GM21717 (cell line): Measurements from ENCODE around the gene SPINT2.

Experiments
- ATAC-seq: cut with Tn5 transposase; IDR thresholded peaks from one replicate; pipeline ENCODE4 v1.9.1; 2021; ENCODE audit warnings: mild to moderate bottlenecking, moderate library complexity; ENCODE audit not compliant: unreplicated experiment

SPINT2 gene

DNA sequence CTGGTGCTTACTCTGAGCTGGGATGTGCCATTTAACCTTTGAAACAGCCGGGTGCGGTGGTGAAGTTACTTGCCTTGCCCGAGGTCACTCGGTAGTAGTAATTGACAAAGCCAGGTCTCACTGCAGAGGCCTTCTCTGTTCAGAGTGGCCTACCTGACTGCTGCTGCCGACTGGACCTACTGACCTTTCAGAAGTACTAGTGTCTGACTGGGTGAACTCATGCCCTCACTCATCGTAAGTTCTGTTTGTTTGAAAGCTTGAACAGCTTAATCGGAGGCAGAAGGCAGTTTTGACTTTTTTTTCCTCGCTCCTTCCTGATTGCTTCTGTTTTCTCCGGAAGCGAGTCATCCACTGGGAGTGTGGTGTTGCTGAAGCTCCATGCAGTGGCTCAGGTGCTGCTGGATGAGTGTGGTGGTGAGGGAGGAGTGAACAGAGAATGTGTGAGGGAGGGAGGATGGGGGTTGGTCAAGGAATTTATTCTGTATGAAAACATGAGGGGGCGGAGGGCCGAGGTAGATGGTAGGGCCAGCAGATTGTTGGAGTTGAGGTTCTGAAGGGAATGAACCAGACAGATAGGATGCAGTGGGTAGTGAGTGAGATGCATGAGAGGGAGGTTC, 2.7 kb downstream of the SPINT2 start:
- ATAC-seq = no peak

DNA sequence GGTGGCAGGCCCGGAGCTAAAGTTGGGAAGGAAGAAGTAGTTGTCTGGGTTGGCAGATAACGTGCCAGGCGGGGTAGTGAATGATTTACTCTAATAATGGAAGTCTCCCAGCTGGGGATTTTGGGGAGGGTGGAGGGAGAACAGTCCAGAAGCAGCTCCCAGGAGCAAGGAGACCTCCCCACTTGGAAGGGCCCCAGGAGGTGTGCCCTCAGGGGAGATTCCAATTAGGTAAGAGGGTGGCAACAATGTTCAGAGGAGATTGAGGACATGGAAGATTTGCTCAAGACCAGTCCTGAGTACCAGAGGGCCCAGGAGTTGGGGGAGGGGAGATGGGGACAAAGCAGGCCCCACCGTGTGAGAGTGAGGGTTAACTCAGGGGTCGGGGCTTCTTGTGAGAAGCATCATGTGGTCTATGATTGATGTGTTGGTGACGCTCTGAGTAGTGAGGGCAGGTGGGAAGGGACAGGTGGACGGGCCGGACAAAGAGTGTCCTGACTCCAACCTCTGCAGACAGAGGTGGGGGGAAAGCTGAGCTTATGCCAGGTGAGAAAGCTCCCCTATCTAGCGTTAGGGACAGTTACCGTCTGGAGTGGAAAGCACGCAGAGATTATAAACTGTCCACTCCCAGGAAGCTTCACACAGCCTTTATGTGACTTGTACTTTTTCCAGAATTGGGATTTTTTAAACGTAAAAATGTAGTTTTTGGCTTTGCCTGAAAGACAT, 3.5 kb downstream of the SPINT2 start:
- no peak for ATAC-seq

DNA sequence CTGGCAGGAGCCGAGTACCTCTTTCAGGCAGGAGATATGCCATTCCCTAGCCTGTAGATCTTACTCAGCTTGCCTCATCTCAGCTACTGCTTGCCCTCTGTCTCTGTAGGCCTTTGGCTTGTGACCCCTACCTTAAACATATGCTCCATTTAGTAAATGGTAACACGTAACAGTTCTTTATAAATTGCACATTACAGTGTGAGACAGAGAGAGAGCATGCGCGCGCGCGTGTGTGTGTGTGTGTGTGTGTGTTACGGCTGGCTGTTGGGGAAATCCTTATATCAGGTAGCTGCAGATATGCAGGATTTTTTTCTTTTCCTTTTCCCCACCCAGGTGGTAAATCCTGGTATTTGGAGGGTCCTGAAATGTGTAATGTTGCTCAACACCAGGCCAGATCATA, 4.2 kb downstream of the SPINT2 start:
- ATAC-seq = no peak

DNA sequence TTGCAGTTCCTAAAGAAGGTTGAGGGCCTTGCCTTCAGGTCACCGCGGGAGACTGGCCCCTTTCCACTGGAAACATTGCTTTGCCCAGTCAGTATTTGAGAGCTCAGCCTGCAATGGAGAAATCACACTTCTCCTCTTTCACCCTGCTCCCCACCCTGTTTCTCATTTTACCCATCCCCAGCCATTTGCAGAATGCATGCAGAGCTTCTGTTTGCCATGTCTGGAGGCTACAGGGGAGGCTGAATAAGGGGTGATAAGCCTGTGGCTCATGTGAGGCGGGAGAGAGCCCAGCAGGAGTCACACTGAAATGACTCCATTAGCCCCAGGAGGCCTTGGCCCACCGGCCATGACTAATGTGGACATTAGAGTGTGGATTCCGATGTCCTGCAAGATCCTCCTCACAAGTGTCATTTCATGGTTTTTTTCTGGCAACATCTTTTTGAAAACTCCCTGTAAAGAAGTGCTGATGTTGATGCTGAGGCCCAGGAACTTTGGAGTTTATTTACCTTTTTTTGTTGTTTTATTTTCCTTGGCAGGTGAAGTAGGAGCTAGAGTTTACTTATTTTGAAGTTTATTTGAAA, 6.3 kb downstream of the SPINT2 start:
- ATAC-seq = no peak

DNA sequence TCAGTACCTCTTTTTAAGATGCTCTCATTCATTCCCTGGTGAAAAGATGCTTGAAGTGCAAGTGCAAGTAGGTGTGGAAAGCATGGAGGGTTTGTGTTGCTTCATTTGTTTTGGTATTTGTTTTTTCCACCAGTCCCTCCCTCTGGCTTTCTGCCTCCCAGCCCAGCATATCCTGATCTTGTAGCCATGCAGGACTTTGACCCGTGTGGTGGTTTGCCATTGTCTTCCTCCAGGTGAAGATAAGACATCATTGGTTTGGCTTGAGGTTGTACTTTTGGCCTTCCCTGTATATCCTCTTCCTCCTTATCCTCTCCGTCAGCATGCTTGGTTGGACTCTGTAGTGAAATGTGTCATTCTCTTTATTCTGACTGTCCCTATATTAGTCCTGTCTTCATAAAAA, 9.1 kb downstream of the SPINT2 start:
- no peak for ATAC-seq

DNA sequence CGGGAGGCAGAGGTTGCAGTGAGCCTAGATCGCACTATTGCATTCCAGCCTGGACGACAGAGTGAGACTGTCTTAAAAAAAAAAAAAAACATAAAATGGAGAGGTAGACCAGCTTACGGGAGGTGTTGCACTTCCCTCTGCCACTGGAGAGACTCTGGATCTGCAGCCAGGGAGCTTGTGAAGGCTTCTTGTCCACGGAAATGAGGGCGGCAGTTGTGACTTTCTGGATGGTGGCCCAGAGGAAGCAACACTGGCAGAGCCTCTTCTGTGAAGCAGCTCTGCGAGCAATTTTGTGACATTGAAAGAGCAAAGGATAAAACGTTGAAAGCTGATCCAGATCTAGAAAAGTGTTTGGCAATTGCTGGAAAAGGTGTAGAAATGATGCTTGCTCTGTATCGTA, 10.4 kb downstream of the SPINT2 start:
- no peak for ATAC-seq

DNA sequence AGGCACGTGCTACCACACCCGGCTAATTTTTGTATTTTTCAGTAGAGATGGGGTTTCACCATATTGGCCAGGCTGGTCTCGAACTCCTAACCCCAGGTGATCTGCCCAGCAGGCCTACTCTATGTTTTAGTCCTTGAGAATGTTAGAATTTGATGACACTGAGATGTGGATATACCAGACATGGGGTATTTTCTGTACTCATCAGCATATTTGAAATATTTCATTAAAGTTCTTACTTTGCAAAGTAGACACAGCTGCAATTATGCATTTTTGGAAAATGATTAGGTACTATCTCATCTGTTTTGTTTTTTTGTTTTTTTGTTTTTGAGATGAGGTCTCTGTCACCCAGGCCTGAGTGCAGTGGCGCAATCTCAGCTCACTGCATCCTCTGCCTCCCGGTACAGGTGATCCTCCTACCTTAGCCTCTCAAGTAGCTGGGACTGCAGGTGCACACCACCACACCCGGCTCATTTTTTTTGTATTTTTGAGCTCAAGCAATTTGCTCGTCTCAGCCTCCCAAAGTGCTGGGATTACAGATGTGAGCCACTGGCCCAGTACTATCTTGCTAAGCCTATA, 12.7 kb downstream of the SPINT2 start:
- no peak for ATAC-seq

DNA sequence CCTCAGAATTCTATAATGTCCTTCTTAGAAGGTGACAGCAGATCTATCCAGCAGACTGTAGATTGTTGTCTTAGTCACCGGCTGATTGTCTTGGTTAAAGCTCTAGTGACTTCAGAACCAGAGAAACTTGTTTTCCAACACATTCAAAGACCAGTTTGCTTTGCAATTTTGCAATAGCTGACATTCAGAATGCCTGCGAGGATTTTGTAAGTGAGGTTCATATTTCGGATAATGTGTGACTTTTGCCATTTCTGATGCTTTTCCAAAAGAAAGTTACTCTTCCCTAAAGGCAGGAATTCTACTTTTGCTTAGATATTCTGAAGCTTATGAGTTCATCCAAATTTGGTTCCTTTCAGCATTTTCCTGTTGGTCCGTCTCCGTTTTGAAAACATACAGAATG, 13.2 kb downstream of the SPINT2 start:
- ATAC-seq = no peak

DNA sequence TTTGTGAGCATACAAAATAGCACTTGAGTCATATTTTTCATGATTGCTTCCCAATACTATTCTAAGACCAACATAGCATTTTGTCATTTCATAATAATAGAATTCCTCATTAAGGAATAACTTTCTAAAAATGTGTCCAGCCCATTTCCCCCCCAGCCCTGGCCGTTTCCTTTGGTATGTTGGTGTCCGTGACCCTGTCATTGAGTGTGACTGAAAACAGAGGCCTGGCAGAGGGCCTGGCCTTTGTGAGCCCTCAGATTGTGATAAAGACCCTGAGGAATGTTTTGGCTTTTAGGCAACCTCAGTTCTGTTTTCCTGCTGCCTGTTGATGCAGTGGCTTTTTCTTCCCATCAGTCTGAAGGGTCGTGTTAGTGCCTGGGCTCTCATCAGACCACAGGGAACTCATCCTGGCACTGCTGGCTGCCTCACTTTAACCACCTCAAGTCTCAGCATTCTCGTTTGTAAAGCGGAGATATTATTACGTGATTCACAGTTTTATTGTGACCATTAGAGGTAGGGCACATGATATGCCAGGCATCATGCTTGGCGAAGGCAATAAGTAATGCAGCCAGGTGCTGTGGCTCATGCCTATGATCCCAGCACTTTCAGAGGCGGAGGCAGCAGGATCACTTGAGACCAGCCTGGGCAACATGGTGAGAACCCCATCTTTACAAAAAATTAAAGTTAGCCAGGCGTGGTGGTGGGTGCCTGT, 13.8 kb downstream of the SPINT2 start:
- no peak for ATAC-seq

DNA sequence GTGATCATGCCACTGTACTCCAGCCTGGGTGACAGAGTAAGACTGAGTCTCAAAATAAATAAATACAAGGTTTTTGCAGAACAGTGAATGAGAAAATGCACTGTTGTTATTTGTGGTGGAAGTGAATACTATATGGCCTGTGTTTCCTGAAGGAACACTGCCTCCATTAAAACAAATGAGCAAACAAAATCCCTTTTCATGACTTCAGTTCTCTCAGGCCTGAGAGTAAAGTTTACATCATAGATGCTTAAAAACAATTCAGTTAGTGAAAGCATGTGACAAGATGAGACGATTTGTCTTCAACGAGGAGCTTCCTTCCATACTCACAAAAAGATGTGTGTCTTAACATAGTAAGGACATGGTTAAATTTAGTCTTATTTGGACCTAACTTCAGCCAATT, 14.4 kb downstream of the SPINT2 start:
- no peak for ATAC-seq

DNA sequence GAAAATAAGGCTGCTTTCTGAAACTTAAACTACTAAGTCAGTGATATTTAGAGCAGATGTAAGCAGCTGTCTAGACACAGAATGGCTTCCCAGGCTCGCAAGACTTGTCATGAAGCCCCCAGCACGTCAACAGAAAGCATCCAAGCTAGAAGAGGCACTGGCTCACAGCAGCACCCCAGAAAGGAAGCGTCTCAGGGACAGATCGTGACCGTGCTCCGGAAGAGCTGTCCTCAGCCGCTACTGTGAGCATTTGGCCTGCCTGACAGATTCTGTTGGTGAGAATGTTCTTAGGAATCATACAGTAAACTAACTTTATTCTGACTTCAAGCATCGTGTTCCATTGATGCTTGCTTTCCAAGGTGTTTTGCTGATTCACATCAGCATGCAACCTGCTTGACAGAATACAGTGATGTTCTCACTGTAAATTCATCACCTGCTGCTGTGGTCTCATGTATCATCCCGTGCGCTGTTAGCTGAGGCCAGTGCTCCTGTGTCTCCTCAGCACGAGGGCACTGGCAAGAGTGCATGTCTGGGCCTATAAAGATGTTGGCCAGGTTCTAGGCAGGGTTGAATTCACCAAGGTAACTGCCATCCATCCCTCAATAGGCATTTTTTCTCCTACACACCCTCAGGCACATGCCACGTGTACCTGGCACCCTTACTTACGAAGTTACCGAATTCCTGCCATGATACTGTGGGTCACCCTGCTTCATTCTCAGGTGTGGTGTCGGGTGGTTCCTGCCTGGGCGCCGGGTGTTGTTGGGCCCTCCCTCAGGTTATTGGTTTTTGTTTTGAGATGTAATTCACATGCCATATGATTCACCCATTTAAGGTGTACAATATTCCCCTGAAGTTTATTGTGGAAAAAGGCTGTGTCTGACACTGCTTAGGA, 15.9 kb downstream of the SPINT2 start:
- ATAC-seq = no peak

DNA sequence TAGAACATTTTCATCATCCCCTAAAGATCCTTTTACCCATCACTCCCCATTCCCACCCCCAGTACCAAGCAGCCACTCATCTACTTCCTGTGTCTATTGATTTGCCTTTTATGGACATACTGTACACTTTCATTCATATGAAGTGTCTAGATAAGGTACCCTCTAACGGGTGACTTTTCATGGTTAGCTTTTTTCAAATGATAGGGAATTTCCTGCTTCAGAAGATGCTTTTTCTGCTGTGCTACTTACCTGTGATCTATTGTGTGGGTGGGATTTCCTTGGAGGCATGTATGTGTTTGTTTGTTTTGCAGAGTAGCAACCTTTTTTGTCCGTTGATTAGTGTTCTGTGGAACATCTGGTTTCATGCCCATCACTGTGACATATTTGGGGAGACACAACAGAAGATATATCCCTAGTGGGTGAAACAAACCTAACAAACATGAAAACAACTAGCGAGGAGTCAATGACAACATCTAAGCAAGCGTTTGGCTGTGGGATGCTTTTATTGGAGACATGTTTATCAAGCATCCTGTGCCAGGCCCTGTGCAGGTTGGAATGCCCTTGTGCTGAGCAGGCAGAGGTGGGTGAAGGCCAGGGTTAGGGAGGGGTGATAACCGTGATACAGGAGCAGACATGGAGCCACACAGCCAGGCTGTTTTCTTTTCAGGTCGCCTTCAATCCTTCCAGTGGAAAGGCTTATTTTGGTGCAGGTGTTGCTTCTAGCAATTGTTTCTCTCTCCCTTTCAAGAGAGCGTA, 17.6 kb downstream of the SPINT2 start:
- ATAC-seq = no peak

DNA sequence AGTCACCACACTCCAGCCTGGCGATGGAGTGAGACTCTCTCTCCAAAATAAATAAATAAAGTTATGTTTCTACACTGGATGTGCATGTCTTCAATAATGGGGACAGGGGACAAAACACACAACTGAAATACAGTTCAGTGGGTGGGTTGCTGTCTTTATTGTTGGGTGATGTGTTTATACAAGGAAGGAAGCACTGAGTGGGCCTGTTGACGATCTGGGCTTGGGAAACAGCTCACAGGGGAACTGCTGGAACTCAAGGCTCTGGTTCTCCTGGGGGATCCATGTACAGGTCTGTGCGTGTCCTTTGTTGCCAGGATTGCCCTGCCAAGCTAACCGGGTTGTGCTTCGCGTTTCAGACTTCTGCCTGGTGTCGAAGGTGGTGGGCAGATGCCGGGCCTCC, 18.9 kb downstream of the SPINT2 start:
- no peak for ATAC-seq

DNA sequence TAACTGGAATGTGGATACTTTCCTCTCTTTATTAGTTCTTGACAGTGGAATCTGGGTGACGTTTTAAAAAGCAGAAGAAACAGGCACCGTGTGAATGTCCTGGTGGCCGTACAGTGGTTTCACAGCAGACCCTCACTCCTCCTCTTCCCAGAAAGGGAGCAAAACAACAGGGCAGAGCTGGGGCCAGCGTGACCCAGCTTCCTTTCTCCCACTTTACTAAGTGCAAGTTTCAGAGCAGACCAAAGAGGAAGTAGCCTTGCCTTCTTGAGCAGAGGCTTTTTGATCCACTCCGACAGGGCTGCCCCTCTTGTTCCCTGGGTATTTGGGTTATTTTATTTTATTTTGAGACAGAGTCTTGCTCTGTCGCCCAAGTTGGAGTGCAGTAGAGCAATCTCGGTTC, 20.0 kb downstream of the SPINT2 start:
- ATAC-seq = no peak

DNA sequence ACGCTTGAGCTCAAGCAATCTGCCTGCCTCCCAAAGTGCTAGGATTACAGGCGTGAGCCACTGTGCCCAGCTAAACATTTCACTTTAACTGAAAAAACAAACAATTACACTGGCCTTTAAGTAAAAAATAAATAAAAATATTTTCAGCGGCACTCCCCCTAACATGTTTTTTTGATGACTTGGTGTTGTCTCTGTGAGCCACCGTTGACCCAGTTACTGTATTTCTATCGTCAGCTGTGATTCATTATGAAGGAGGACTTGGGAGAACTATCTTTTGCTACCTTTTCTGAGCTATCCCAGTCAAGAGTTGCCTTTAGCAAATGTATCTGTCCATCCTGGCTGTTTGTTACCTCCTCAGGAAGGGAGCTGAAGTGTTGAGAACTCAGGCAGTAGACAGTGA, 21.2 kb downstream of the SPINT2 start:
- no peak for ATAC-seq

DNA sequence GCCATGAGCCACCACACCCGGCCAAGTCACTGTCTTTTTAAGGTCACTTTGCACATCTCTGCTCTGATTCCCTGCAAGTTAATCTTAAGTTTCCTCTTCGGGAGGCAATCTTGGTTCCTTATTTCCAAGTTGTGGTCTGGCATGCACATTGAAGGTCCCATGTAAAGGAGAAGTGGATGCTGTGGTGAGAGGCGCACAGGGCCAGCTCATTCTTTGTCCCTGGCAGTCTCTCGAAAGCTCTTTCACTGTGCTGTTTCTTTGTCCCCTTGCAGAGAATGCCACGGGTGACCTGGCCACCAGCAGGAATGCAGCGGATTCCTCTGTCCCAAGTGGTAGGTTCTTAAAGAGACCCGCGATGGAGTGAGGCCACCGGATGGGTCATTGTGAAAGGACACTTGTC, 23.2 kb downstream of the SPINT2 start:
- ATAC-seq = no peak

DNA sequence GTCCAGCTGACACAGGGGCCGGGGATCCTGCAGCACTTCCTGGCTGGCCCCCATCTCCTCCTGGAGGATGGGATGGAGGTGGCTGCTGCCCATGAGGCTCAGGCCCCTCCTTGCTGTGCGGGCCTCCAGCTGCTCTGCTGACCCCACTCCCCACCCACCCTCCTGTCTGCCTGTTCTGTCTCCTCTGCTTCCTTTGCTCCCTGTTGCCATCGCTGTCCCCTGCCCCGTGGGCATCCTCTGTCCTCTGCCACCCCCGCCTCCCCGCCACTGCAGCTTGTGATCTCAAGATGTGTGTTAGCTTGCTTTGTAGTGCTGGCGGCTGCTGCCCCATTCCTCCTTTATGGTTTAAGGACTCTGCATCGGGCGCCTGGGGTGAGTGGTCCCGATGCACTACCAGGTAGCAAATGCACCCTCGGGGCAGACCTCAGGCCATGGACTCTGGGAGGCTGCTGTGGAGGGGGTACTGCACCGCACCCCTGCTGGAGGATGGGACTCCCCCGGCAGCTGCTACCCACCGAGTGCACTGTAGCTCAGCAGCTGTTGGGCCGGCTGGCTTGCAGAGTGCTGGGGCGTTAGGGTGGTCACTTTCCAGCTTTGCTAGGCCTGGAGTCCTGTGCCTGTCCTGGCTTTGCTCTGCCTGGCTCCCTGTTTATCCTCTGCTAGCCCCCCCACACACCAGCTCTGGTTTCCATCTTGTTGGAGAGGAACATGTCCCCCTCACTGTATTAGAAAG, 23.9 kb downstream of the SPINT2 start:
- no peak for ATAC-seq

DNA sequence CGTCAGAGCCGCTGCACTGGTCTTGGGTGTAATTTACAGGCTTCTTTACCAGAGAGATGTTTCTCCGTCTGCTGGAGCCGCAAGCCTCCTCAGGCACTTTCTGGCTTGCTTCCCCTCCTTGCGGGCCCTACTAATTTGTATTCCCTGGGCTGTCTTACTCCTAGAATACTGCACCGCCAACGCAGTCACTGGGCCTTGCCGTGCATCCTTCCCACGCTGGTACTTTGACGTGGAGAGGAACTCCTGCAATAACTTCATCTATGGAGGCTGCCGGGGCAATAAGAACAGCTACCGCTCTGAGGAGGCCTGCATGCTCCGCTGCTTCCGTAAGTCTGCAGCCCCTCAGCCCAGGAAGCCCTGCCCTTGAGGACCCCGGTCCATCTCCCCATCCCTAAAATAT, 25.6 kb downstream of the SPINT2 start:
- ATAC-seq = no peak

DNA sequence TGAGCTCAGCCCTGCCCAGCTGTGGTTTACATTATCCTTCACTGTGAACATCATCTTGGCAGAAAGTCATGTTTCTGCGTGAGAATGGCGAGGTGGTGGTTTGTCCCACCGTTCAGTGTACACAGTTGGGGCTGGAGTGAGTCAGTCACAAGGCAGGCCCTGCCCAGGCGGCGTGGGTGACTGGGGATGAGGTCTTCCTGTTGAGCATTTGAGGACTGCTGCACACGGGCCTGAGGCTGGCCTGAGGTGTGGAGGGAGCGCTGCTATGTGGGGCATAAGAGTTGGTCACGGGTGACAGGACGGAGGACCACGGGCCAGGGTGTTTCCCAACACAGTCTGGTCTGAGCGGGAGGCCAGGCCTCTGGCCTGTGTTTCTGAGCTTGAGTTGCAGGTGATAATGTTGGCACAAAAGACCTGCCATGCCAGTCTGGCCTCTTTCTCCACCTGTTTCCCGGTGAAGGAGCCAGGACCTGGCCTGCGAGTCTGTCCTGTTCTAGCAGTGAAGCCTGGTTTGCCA, 26.3 kb downstream of the SPINT2 start:
- no peak for ATAC-seq
